ENCODE data around the gene CCDC71L.

The CCDC71L gene

DNA sequence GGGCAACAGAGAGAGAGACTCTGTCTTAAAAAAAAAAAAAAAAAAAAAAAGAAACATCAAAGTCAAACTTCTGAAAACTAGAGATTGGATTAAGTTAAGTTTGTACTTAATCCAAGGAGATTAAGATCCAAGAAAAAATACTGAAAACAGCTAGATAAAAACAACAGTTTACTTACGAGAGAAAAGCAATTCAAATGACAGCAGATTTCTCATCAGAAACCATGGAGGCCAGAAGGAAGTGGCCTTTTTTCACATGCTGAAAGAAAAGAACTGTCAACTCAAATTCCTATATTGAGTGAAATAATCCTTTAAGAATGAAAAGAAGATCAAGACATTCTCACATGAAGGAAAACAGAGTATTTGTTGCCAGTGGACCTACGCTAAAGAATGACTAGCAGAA lies 5.4 kb upstream of the CCDC71L start:
- TF ChIP-seq, protein P1, sequence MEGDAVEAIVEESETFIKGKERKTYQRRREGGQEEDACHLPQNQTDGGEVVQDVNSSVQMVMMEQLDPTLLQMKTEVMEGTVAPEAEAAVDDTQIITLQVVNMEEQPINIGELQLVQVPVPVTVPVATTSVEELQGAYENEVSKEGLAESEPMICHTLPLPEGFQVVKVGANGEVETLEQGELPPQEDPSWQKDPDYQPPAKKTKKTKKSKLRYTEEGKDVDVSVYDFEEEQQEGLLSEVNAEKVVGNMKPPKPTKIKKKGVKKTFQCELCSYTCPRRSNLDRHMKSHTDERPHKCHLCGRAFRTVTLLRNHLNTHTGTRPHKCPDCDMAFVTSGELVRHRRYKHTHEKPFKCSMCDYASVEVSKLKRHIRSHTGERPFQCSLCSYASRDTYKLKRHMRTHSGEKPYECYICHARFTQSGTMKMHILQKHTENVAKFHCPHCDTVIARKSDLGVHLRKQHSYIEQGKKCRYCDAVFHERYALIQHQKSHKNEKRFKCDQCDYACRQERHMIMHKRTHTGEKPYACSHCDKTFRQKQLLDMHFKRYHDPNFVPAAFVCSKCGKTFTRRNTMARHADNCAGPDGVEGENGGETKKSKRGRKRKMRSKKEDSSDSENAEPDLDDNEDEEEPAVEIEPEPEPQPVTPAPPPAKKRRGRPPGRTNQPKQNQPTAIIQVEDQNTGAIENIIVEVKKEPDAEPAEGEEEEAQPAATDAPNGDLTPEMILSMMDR (conservative IDR thresholded peaks at IDR 0.05; ENCODE audit: low read depth, low read length): no peak
- H3K4me3 ChIP-seq (ENCODE audit: low read depth, low read length): no peak overlapping the region
- no peak for DNase-seq (ENCODE audit: low read depth)

DNA sequence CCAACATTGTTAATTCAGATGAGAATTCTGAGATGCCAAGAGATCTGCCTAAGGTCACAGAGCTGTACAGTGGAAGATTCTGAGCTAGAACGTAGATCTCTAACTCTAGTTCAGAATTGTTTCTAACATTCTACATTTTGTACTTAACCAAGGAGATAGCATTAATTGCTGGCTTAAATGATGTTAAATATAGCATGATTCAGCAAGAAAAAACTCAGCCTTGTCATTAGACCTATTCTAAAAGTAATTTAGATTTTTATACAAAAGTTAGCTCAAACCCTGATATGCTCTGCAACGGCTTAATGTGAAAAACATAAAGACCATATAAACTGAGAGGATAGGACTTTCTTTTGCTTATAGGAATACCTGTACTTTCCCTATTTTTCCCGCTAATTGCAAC lies 3.4 kb upstream of the CCDC71L start:
- no peak for DNase-seq (ENCODE audit: low read depth)
- TF ChIP-seq, protein P1 (conservative IDR thresholded peaks at IDR 0.05; ENCODE audit: low read depth, low read length): no peak
- no peak overlapping the region for H3K4me3 ChIP-seq (ENCODE audit: low read depth, low read length)

DNA sequence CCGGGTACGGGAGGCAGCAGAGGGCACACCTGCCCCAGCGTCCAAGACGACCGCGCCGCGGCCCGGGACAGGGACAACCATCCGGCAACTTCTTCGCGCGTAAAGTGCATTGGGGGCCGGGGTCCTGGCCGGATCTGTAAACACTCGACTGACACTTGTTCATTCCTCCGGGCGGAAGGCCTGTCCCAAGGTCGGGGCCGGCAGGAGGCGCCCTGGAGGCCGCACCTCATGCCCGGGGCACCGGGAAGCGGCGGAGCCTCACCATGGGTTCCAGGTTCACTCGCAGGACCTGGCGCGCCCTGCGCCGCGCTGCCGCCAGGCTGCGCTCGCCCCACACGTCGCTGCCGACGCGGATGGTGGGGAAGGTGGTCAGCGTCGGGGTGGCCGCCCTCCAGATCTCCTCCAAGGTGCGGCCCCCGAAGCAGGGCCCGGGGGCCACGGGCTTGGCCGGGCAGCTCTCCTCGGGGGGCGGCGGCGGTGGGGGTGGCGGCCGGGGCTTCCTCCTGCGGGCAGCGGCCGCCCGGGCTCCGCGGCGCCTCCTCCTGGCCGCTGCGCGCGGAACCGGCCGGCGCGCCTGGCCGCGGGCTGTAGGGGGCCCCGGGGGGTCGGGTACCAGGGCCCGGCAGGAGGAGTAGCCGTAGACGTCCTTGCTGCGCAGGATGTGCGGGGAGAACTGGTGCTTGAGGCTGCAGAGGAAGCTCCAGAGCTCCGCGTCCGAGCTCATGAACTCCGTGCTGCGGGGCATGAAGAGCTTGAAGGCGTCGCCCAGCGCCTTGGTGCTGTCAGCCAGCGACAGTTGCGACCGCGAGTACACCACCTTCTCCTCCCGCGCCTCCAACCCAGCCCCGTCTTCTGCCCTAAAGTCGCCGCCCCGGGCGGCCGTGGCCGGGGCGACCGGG lies 746 bp downstream of the CCDC71L start:
- TF ChIP-seq, protein P1 (conservative IDR thresholded peaks at IDR 0.05; ENCODE audit: low read depth, low read length): peak; percentile 66
- H3K4me3 ChIP-seq (ENCODE audit: low read depth, low read length): peak overlapping the region; percentile 92
- peak; percentile 86 for DNase-seq (ENCODE audit: low read depth)

DNA sequence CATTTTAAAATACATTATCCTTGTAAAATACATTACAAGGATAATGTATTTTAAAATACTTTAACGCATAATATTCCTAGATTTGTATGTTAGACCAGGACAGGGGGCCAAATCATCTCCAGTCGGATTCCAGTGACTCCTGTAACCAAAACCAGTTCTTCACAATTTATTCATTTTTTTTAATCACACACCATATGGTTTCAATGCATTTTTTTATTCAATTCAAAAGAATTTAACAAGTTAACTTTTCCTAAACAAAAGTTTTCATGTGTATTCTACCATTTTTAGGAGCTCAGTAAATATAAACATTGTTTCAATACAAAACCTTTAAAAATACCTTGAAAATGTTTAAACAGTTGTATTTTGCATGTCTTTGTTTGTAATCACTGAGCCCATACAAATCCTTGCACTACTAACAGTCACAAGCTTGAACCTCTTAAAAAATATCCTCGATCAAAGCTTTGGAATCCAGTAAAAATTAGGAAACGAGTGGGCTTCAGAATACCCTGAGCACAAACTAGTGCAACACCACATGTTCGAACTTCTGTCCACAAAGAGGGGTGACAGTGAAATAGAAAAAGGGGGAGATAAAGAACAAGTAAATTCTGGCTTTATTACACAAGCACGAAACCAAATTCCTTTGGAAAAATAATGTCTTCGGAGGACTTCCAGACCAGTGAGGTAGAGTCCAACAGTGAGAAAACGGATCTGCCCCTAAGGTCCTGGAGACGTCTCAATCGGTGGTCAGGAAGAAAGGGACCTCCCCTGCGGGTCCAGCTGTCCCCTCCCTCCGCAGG lies 1.6 kb downstream of the CCDC71L start:
- peak; percentile 36 for DNase-seq (ENCODE audit: low read depth)
- peak overlapping the region; percentile 92 for H3K4me3 ChIP-seq (ENCODE audit: low read depth, low read length)
- TF ChIP-seq, protein P1 (conservative IDR thresholded peaks at IDR 0.05; ENCODE audit: low read depth, low read length): no peak

DNA sequence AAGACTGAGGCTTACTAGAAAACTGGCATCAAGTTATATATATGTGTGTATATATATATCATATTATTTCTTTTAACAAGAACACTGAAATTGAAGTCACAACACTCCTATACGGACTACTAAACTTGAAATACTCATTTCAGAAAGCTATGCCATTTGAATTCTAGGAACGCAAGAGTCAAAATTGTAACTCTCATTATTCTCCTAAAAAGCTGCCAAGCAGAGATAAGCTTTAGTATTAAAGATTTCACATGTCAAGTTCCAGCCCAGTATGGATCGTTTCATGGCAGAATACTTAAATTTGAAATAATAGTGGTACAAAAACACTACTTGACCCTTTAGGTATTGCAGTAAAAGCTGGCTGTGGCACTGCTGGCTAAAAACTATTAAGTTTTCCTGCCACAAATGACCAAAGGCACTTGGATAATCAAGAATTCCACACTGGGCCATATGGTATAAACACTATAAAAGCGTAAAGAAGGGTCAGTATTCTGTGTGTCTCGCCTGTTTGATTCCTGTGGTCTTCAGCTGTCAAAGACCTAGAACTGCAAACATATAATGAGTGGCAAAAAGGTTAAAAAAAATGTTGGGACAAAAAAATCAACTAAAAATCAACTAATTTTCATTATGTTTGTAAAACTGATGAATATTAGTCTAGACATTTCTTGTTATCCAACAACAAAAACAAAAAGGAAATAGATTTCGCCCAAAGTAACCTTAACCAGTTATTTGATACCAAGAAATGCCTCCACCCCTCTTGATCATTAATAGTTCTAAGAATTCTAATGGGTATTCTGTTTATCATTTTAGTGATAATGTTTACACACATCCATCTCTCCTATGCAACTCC lies 2.4 kb downstream of the CCDC71L start:
- no peak for DNase-seq (ENCODE audit: low read depth)
- TF ChIP-seq, protein P1 (conservative IDR thresholded peaks at IDR 0.05; ENCODE audit: low read depth, low read length): no peak
- H3K4me3 ChIP-seq (ENCODE audit: low read depth, low read length): peak overlapping the region; percentile 92

DNA sequence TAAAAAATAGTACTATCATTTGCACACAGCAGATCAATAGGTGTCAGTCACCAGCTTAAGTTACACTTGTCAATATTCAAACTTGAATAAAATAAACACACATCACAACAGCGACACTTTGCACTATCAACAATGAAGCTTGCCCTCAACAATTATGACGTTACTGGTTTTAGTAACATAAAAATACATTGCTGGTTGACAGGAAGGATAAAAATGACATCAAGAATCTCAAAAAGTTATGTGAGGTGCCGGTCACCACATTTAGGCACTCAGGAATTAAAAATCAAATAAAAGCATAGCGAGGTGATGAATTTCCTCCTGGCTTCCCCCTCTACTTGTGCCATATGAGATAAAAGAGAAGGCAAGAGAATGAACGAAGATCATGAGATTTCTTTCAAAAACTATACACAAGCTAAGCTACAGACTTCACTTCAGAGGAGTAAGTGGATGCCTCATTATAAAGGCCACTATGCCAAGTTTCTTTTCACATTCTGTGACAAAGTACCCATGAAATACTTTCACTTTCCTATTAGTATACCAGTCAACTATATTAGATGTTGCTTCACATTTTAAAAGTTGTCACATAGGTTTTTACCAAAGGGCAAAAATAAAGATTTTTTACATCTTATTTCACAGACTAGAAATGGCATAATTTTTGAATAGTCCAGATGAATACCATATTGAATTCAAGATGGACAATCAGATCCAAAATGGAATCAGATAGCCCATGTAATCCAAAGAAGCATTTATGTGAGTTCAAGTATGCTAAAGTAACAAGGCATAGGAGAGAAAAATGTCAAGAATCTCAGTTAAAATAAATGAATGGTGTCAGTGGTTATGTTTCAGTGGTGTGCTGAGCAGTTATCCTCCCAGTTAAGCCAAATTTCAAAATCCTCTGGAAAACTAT lies 3.6 kb downstream of the CCDC71L start:
- peak overlapping the region; percentile 92 for H3K4me3 ChIP-seq (ENCODE audit: low read depth, low read length)
- TF ChIP-seq, protein P1 (conservative IDR thresholded peaks at IDR 0.05; ENCODE audit: low read depth, low read length): no peak
- peak; percentile 56 for DNase-seq (ENCODE audit: low read depth)
